Fibroblast of the aortic adventitia (primary cell): ENCODE measurements around the gene DHX9. TPM values are rescaled to one million over a fixed set of nuclear protein-coding genes. Genes with fewer than 3 reads are reported as not detected.
A peak's percentile ranks its signal among the peaks of the same experiment; 100 is the strongest.

Source experiments
- DNase-seq: peaks from one replicate; pipeline ENCODE4 v3.0.0-alpha.2; 2010; ENCODE audit warnings: low read depth
- H3K4me3 ChIP-seq: 2 replicates; pipeline ENCODE4 v1.5.1; 2011; ENCODE audit warnings: low read depth, mild to moderate bottlenecking, control low read depth, low read length, moderate library complexity
- total RNA-seq: library from RNA; depleted of rRNA; stranded (reverse); fragments of >200 nt; gene quantifications from 2 replicates; pipeline ENCODE4 v1.2.3, GENCODE V29; 2012; ENCODE audit warnings: low replicate concordance
- TF ChIP-seq, protein P1 (sequence below): IDR thresholded peaks from 2 replicates; pipeline ENCODE4 v1.5.1; 2011; ENCODE audit warnings: mild to moderate bottlenecking, low read length, control low read depth, inconsistent platforms; ENCODE audit not compliant: insufficient read depth

DHX9 gene
- total RNA-seq, 1 donor, result 153 TPM

DNA sequence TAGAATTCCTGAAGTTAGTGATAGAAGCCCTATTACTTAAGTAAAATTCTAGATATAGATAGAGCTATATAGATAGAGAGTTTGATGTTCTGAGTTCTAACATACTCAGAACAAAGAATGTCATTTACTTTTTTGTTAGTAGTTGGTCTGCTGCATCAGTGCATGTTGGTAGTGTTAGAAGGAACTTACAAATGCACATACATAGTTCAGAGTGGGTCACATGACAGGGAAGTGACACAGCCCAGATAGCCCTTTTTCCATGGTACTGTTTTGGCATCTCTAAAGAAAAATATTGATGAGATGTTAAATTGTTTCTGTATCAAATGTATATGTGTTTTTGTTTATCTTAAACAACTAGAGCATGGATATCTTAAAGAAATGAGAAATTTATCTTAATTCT, 45.7 kb downstream of the DHX9 start:
- TF ChIP-seq, protein P1, sequence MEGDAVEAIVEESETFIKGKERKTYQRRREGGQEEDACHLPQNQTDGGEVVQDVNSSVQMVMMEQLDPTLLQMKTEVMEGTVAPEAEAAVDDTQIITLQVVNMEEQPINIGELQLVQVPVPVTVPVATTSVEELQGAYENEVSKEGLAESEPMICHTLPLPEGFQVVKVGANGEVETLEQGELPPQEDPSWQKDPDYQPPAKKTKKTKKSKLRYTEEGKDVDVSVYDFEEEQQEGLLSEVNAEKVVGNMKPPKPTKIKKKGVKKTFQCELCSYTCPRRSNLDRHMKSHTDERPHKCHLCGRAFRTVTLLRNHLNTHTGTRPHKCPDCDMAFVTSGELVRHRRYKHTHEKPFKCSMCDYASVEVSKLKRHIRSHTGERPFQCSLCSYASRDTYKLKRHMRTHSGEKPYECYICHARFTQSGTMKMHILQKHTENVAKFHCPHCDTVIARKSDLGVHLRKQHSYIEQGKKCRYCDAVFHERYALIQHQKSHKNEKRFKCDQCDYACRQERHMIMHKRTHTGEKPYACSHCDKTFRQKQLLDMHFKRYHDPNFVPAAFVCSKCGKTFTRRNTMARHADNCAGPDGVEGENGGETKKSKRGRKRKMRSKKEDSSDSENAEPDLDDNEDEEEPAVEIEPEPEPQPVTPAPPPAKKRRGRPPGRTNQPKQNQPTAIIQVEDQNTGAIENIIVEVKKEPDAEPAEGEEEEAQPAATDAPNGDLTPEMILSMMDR, result no peak
- H3K4me3 ChIP-seq, result no peak overlapping the region
- DNase-seq, result no peak

DNA sequence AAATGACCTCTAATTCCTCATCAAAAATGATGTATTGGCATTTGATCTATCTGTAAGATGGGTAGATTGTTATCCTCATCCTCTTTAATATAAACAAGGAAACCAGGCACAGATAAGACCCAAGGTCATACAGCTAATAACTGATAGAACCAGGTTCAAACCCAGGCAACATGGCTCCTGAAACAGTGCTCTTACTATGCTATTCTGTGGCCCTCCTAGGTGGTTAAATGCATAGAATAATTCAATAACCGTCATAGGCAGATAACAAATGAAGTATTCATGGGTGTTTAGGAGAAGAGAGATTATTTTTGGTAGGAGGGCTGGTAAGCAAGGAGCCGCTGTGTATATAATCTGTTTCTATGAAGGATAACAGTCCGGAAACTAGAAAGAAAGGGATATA, 46.4 kb downstream of the DHX9 start:
- no peak for DNase-seq
- H3K4me3 ChIP-seq, result no peak overlapping the region
- TF ChIP-seq, protein P1, result no peak

DNA sequence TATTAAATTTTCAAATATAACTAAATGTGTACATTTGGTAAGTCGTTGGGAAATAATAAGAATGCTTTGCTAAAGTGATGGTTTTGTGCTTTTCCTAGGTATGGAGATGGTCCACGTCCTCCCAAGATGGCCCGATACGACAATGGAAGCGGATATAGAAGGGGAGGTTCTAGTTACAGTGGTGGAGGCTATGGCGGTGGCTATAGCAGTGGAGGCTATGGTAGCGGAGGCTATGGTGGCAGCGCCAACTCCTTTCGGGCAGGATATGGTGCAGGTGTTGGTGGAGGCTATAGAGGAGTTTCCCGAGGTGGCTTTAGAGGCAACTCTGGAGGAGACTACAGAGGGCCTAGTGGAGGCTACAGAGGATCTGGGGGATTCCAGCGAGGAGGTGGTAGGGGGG, 47.8 kb downstream of the DHX9 start:
- no peak for DNase-seq
- H3K4me3 ChIP-seq, result no peak overlapping the region
- TF ChIP-seq, protein P1, result no peak

DNA sequence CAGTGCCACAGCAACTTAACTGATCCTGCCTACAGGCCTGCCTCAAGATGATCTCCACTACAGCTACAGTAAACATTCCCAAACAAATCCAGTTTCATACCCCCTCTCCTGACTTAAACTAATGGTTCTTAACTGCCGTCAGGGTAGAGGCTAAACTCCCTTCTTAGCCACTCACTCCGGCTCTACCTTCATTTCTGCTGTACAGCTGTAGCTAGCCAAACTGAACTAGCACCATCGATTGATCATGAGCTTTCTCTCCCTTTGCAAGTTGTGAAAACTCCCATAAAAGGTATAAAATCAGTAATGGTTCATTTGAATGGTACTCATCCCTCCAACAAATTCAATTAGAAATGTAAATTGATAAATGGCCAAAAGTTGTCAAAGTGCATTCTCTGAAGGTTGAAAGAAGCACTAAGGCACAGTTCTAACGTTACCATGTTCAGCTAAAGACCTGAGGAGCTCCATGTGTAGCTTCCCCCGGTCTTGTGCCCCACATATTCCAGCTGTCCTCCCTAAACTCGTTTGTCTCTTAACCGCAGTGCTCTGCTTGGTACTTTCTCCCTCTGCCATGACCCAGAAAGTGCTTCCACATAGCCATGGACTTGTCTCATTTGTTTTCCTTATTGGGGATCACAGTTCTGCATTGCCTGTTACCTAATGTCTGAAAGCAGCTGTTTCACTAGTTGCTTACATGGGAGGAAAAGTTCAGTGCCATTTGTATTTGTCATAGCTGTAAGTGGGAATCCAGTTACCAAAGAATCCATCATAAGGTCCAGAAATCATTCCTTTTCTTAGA, 49.8 kb downstream of the DHX9 start:
- TF ChIP-seq, protein P1, result no peak
- DNase-seq, result peak; percentile 10

DNA sequence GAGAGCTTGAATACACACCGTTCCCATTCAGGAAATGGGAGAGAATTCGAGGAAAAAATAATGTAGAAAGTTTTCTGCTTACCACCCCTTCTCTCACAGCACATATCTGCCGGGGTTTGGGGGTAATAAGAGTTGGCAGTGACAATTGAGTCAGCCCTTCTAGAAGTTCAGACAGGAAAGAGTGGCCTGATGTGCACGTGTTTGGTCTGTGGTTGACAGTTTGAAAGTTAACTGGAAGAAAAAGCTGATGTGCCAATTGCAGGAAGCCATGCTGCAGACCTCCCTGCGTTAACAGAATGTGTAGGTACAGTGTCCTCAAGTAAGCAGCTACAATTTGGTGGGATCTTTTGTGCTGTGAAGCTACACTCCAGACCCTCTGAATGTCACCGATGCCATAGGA, 50.9 kb downstream of the DHX9 start:
- DNase-seq, result no peak
- H3K4me3 ChIP-seq, result no peak overlapping the region
- TF ChIP-seq, protein P1, result no peak

More for the DNA sequence above, 49.8 kb downstream of the DHX9 start:
- no peak overlapping the region for H3K4me3 ChIP-seq

DNA sequence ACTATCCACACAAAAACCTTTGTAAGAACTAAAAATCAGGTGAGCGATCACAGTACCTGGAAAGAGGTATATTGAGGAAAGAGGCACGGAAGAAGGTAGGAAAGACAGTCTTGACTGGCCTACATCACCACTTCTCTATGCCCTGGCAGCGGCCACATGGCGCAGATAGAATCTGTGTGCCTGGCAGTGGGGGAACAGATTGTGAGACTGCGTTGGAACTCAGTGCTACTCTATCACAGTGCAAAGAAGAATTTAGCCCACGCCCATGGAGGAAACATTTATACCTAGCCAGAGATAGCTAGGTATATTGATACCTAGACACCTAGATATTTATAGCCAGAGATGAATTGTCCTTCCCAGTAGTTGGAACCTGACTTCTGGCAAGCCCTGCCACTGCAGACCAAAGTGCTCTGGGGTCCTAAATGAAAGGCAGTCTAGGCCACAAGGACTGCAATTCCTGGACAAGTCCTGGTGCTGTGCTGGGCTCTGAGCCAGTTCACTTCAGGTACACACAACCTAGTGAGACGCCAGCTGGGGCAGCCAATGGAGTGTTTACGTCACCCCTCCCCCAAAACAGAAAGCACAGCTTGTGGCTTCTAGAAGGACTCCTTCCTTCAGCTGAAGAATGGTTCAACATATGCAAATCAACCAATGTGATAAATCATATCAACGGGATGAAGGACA, 51.9 kb downstream of the DHX9 start:
- no peak for DNase-seq
- no peak overlapping the region for H3K4me3 ChIP-seq
- TF ChIP-seq, protein P1, result no peak
